Measurements from ENCODE around the gene LIN54. TPM values are rescaled to one million over a fixed set of nuclear protein-coding genes. Genes with fewer than 3 reads are reported as not detected.

The LIN54 gene
- total RNA-seq, 1 experiment from 2014 or later = 12.7 TPM

- TF ChIP-seq CTCF (IDR thresholded peaks at IDR 0.05) (no peak), FOXK1 (CRISPR knock-in tag; IDR thresholded peaks at IDR 0.05) (peak; percentile 82; the same call in 1 of the 2 replicates), ATF3 (CRISPR knock-in tag; conservative IDR thresholded peaks at IDR 0.05) (no peak), NFYB (CRISPR knock-in tag; conservative IDR thresholded peaks at IDR 0.05; ENCODE audit: low read depth) (no peak), TP53 (CRISPR knock-in tag; IDR thresholded peaks at IDR 0.05) (no peak; the same call in 1 of the 2 replicates), NFE2L1 (CRISPR knock-in tag; IDR thresholded peaks at IDR 0.05) (peak; percentile 10; the same call in 1 of the 2 replicates), IRF1 (CRISPR knock-in tag; IDR thresholded peaks at IDR 0.05) (no peak), PREB (CRISPR knock-in tag; IDR thresholded peaks at IDR 0.05; ENCODE audit: borderline replicate concordance) (no peak), SOX15 (CRISPR knock-in tag; IDR thresholded peaks at IDR 0.05) (no peak), ESRRA (CRISPR knock-in tag; IDR thresholded peaks at IDR 0.05; ENCODE audit: borderline replicate concordance) (peak; percentile 15; the same call in 1 of the 2 replicates), ERG (CRISPR knock-in tag; IDR thresholded peaks at IDR 0.05) (peak; percentile 68; the same call in 1 of the 2 replicates), AR (CRISPR knock-in tag; IDR thresholded peaks at IDR 0.05) (0 out of 2 replicates have a peak, but pooled peaks have one; percentile 69), NFATC4 (CRISPR knock-in tag; IDR thresholded peaks at IDR 0.05) (peak; percentile 77; the same call in 1 of the 2 replicates), ZSCAN18 (CRISPR knock-in tag; IDR thresholded peaks at IDR 0.05) (no peak), JAZF1 (CRISPR knock-in tag; IDR thresholded peaks at IDR 0.05) (no peak), ZNF317 (CRISPR knock-in tag; IDR thresholded peaks at IDR 0.05; ENCODE audit: borderline replicate concordance, low read depth) (no peak), ZMAT4 (CRISPR knock-in tag; IDR thresholded peaks at IDR 0.05) (no peak), ELF4 (CRISPR knock-in tag; IDR thresholded peaks at IDR 0.05; ENCODE audit: low read depth) (no peak), CREM (CRISPR knock-in tag; IDR thresholded peaks at IDR 0.05) (peak; percentile 87), FOXP1 (CRISPR knock-in tag; IDR thresholded peaks at IDR 0.05; ENCODE audit: borderline replicate concordance) (peak; percentile 90; the same call in 1 of the 2 replicates), ZNF425 (CRISPR knock-in tag; conservative IDR thresholded peaks at IDR 0.05) (no peak), ZBTB21 (CRISPR knock-in tag; IDR thresholded peaks at IDR 0.05; ENCODE audit: borderline replicate concordance) (peak; percentile 72; the same call in 1 of the 2 replicates), CDX4 (CRISPR knock-in tag; IDR thresholded peaks at IDR 0.05; ENCODE audit: borderline replicate concordance) (no peak), TCF7 (CRISPR knock-in tag; IDR thresholded peaks at IDR 0.05; ENCODE audit: low read depth) (no peak)
These were observed 119.5 kb downstream of the LIN54 start, which contains the start of gene SEC31A (continued) for GRCh38 chr4:82890901-82891706.
